ENCODE measurements around the gene SATB2. TPM values are rescaled to one million over a fixed set of nuclear protein-coding genes. Genes with fewer than 3 reads are reported as not detected.

SATB2 gene
- total RNA-seq, 1 experiment from 2014 or later = 13.8 TPM

DNA sequence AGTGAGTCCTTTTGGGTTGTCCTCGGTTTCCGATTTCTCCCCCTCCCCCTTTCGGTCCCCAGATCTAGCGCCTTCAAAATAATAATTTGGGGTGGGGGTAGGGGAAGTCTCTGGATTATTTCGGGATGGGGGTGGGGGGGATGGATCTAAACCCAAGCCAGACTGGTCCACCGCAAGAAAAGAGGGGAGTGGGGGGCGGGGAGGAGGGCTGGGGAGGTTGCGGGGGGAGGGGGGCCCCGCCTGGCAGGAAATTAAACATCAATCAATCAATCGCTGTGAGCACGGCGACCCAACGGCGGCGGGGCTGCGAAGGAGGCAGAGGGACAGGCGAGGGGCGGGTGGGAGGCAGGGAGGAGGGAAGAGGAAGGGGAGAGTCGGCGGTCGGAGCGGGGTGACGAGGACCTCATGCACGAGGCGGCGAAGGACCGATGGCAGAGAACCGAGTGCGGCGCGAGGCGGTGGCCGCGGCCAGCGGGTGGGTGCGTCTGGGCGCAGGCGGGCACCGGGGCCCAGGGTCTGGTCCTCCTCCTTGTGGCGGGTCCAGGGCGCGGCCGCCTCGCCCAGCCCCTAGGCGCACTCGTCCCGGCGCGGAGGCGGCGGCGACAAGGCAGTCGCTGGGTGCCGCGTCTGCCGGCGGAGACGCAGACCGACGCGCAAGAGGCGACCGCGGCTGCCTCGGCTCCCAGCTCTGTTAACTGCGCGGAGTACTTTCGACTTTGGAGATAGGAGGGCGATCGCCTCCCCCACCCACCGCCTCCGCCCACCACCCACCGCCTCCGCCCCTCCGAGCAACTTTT, 468 bp upstream of the SATB2 start:
- Histone ChIP-seq H4K20me1 (ENCODE audit: insufficient read depth) (no peaks in the 10 kb centered on the region), H3K9ac (ENCODE audit: low read length) (peak overlapping the region; percentile 92), H3K27me3 (ENCODE audit: insufficient read depth, low read length) (no peaks in the 10 kb centered on the region), H2AFZ (ENCODE audit: low read depth, low read length, poor library complexity, severe bottlenecking) (no peak overlapping the region), H3K9me2 (ENCODE audit: insufficient read depth) (no peaks in the 10 kb centered on the region), H3K4me1 (ENCODE audit: control insufficient read depth in 1 of 2, insufficient read depth in 2 of 2, low read length in 2 of 2) (peaks cover 12 to 31% of the 10 kb centered on the region in 2 experiments), H3K36me3 (ENCODE audit: control insufficient read depth in 1 of 2, insufficient read depth in 2 of 2, low read length in 2 of 2) (no peaks in the 10 kb centered on the region; a peak in 1 of 4 replicates), H3K27ac (ENCODE audit: low read depth, low read length) (peak overlapping the region; percentile 98), H3K4me2 (ENCODE audit: low read length) (peak overlapping the region; percentile 90), H3K79me2 (ENCODE audit: insufficient read depth, low read length) (peaks cover 33% of the 10 kb centered on the region), H3K4me3 (replicated peaks in 1 of 2; ENCODE audit: low read depth in 1 of 2, low read length in 2 of 2) (peak overlapping the region; percentile 64 to 72), H3K9me3 (ENCODE audit: control insufficient read depth in 1 of 2, insufficient read depth in 1 of 2, low read depth in 1 of 2, low read length in 2 of 2) (no peaks in the 10 kb centered on the region)
- DNase-seq (ENCODE audit: low read depth, low spot score) = peak; percentile 22
- RAD21 ChIA-PET (ENCODE audit: low non-redundant PET in 1 of 2, low total read pairs in 2 of 2, uncharacterized antibody in 2 of 2, unreplicated experiment in 2 of 2) = no interaction called here
- peak; percentile 47 for ATAC-seq
- TF ChIP-seq TCF7L2 (IDR thresholded peaks at IDR 0.05; ENCODE audit: borderline replicate concordance, extremely low read depth, insufficient read depth, insufficient read length) (peak; percentile 24), POLR2A (IDR thresholded peaks at IDR 0.05; ENCODE audit: borderline replicate concordance, extremely low read depth, insufficient read depth, insufficient read length) (peak; percentile 31), POLR2AphosphoS5 (IDR thresholded peaks at IDR 0.05; ENCODE audit: low read depth, low read length) (peak; percentile 81)
- TF ChIP-seq, protein P1, sequence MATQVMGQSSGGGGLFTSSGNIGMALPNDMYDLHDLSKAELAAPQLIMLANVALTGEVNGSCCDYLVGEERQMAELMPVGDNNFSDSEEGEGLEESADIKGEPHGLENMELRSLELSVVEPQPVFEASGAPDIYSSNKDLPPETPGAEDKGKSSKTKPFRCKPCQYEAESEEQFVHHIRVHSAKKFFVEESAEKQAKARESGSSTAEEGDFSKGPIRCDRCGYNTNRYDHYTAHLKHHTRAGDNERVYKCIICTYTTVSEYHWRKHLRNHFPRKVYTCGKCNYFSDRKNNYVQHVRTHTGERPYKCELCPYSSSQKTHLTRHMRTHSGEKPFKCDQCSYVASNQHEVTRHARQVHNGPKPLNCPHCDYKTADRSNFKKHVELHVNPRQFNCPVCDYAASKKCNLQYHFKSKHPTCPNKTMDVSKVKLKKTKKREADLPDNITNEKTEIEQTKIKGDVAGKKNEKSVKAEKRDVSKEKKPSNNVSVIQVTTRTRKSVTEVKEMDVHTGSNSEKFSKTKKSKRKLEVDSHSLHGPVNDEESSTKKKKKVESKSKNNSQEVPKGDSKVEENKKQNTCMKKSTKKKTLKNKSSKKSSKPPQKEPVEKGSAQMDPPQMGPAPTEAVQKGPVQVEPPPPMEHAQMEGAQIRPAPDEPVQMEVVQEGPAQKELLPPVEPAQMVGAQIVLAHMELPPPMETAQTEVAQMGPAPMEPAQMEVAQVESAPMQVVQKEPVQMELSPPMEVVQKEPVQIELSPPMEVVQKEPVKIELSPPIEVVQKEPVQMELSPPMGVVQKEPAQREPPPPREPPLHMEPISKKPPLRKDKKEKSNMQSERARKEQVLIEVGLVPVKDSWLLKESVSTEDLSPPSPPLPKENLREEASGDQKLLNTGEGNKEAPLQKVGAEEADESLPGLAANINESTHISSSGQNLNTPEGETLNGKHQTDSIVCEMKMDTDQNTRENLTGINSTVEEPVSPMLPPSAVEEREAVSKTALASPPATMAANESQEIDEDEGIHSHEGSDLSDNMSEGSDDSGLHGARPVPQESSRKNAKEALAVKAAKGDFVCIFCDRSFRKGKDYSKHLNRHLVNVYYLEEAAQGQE (IDR thresholded peaks at IDR 0.05; ENCODE audit: low read depth) = no peak
- TF ChIP-seq, protein P2, sequence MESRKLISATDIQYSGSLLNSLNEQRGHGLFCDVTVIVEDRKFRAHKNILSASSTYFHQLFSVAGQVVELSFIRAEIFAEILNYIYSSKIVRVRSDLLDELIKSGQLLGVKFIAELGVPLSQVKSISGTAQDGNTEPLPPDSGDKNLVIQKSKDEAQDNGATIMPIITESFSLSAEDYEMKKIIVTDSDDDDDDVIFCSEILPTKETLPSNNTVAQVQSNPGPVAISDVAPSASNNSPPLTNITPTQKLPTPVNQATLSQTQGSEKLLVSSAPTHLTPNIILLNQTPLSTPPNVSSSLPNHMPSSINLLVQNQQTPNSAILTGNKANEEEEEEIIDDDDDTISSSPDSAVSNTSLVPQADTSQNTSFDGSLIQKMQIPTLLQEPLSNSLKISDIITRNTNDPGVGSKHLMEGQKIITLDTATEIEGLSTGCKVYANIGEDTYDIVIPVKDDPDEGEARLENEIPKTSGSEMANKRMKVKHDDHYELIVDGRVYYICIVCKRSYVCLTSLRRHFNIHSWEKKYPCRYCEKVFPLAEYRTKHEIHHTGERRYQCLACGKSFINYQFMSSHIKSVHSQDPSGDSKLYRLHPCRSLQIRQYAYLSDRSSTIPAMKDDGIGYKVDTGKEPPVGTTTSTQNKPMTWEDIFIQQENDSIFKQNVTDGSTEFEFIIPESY (IDR thresholded peaks at IDR 0.05; ENCODE audit: extremely low read depth, insufficient replicate concordance, low read length) = no peak
- CTCF ChIA-PET = interaction anchor here (1.1 to 1.4 kb wide), 2 partner anchors 13 to 27 kb away, joined by 3 to 4 read pairs; no protein-coding TSS in a partner anchor
- POLR2A ChIA-PET = interaction anchor here (1.0 kb wide), 1 partner anchor 26 kb away, joined by 3 read pairs; no protein-coding TSS in a partner anchor
- no TSS peak for BruUV-seq (replicated peaks)
- intact Hi-C loops (cut with micrococcal nuclease) = no loop called here

Data from HCT116 (cell line).